Measurements from ENCODE around the gene SLC3A2. TPM values are rescaled to one million over a fixed set of nuclear protein-coding genes. Genes with fewer than 3 reads are reported as not detected.
A peak's percentile ranks its signal among the peaks of the same experiment; 100 is the strongest.
"Not testable (repeated sequence)": the region's sequence is repeated elsewhere in the genome, so short reads cannot be mapped to it uniquely, and the experiment has no call there.

The SLC3A2 gene
- total and polyA plus RNA-seq, 10 donors = 48.7 to 138 (median 111) TPM

- intact Hi-C loops (cut with DNase I; ENCODE audit: low total_unique reads) = loop anchor here (5.0 kb wide), 1 partner anchor 70 kb away; the partner anchor contains the start of gene TMEM179B
- H3K27me3 ChIP-seq (replicated peaks in 1 of 7) = no peaks in the 10 kb centered on the region
- H3K4me3 ChIP-seq = peak overlapping the region in 2 of 8 donors; percentile 86 to 87
- TF ChIP-seq POLR2AphosphoS5 (IDR thresholded peaks at IDR 0.05) (no peak), CTCF (IDR thresholded peaks at IDR 0.05 in 8 of 11, conservative IDR thresholded peaks at IDR 0.05 in 3 of 11) (no peak), POLR2A (IDR thresholded peaks at IDR 0.05) (no peak)
- peaks cover 19 to 62% (median 42%) of the 10 kb centered on the region in 6 donors for H3K4me1 ChIP-seq
- H3K36me3 ChIP-seq = peaks cover 0 to 23% (median 19%) of the 10 kb centered on the region in 6 donors
- H3K27ac ChIP-seq = peak overlapping the region in 2 of 8 donors; percentile 18 to 89
- DNase-seq = no peak
- WGBS, 5 donors = 52 to 73% (median 55%) methylated on average over 2 of the region's 2 CpGs
- H3K9me3 ChIP-seq = no peaks in the 10 kb centered on the region
Measured at GRCh38 chr11:62857541-62857982, 23.1 kb upstream of the SLC3A2 start.

- H3K27me3 ChIP-seq (replicated peaks in 1 of 7) = no peaks in the 10 kb centered on the region
- peaks cover 23 to 61% (median 41%) of the 10 kb centered on the region in 6 donors for H3K4me1 ChIP-seq
- no peak for TF ChIP-seq POLR2A (IDR thresholded peaks at IDR 0.05)
- H3K4me3 ChIP-seq = peak overlapping the region in 1 of 8 donors; percentile 87
- peaks cover 0 to 17% (median 13%) of the 10 kb centered on the region in 6 donors for H3K36me3 ChIP-seq
- DNase-seq = peak; percentile 56
- peak overlapping the region in 1 of 8 donors; percentile 18 for H3K27ac ChIP-seq
- 77 to 86% (median 86%) methylated on average over 7 of the region's 7 CpGs for WGBS, 5 donors
- H3K9me3 ChIP-seq = no peaks in the 10 kb centered on the region
- intact Hi-C loops (cut with DNase I; ENCODE audit: low total_unique reads) = loop anchor here (5.0 kb wide), 1 partner anchor 71 kb away; the partner anchor contains the start of gene TMEM179B
Measured at GRCh38 chr11:62858201-62858600, 22.5 kb upstream of the SLC3A2 start.

- not testable (repeated sequence) for H3K9me3 ChIP-seq; H3K27ac ChIP-seq; H3K4me3 ChIP-seq; H3K36me3 ChIP-seq; H3K27me3 ChIP-seq (replicated peaks in 1 of 7)
- peak; percentile 27 for DNase-seq
- WGBS, 5 donors = 85 to 91% (median 90%) methylated on average over 6 to 8 of the region's 8 CpGs
- peaks cover 13 to 51% (median 31%) of the 10 kb centered on the region in 6 donors for H3K4me1 ChIP-seq
- intact Hi-C loops (cut with DNase I; ENCODE audit: low total_unique reads) = loop anchor here (5.0 kb wide), 1 partner anchor 72 kb away; the partner anchor contains the start of gene TMEM179B
Measured at GRCh38 chr11:62859281-62859703, 21.4 kb upstream of the SLC3A2 start.

- no peaks in the 10 kb centered on the region for H3K9me3 ChIP-seq
- 78 to 87% (median 81%) methylated on average over 5 of the region's 5 CpGs for WGBS, 5 donors
- H3K4me3 ChIP-seq = no peak overlapping the region
- H3K36me3 ChIP-seq = no peaks in the 10 kb centered on the region
- DNase-seq = peak; percentile 27
- intact Hi-C loops (cut with DNase I; ENCODE audit: low total_unique reads) = loop anchor here (10.0 kb wide), 1 partner anchor 466 kb away; no protein-coding TSS in a partner anchor
- no peaks in the 10 kb centered on the region for H3K27me3 ChIP-seq (replicated peaks in 1 of 7)
- TF ChIP-seq POLR2AphosphoS5 (IDR thresholded peaks at IDR 0.05) = no peak
- no peak for TF ChIP-seq CTCF (IDR thresholded peaks at IDR 0.05 in 8 of 11, conservative IDR thresholded peaks at IDR 0.05 in 3 of 11)
- no peak for TF ChIP-seq POLR2A (IDR thresholded peaks at IDR 0.05)
- peaks cover 11 to 37% (median 22%) of the 10 kb centered on the region in 6 donors for H3K4me1 ChIP-seq
- no peak overlapping the region for H3K27ac ChIP-seq
Measured at GRCh38 chr11:62860835-62861563, 19.7 kb upstream of the SLC3A2 start.

GRCh38 chr11:62861564-62862192 is 19.0 kb upstream of the SLC3A2 start:
- H3K36me3 ChIP-seq; H3K27ac ChIP-seq; H3K27me3 ChIP-seq (replicated peaks in 1 of 7); H3K4me3 ChIP-seq; H3K9me3 ChIP-seq: not testable (repeated sequence)
- H3K4me1 ChIP-seq = peaks cover 11 to 30% (median 17%) of the 10 kb centered on the region in 6 donors
- intact Hi-C loops (cut with DNase I; ENCODE audit: low total_unique reads) = loop anchor here (10.0 kb wide), 1 partner anchor 467 kb away; no protein-coding TSS in a partner anchor
- peak; percentile 47 for DNase-seq
- 86 to 95% (median 93%) methylated on average over 16 of the region's 16 CpGs for WGBS, 5 donors

Data from spleen (tissue), 11 donors.